Measurements from ENCODE around the gene OR7G1. TPM values are rescaled to one million over a fixed set of nuclear protein-coding genes. Genes with fewer than 3 reads are reported as not detected.

The OR7G1 gene
- total RNA-seq, 1 experiment from 2014 or later = not detected

DNA sequence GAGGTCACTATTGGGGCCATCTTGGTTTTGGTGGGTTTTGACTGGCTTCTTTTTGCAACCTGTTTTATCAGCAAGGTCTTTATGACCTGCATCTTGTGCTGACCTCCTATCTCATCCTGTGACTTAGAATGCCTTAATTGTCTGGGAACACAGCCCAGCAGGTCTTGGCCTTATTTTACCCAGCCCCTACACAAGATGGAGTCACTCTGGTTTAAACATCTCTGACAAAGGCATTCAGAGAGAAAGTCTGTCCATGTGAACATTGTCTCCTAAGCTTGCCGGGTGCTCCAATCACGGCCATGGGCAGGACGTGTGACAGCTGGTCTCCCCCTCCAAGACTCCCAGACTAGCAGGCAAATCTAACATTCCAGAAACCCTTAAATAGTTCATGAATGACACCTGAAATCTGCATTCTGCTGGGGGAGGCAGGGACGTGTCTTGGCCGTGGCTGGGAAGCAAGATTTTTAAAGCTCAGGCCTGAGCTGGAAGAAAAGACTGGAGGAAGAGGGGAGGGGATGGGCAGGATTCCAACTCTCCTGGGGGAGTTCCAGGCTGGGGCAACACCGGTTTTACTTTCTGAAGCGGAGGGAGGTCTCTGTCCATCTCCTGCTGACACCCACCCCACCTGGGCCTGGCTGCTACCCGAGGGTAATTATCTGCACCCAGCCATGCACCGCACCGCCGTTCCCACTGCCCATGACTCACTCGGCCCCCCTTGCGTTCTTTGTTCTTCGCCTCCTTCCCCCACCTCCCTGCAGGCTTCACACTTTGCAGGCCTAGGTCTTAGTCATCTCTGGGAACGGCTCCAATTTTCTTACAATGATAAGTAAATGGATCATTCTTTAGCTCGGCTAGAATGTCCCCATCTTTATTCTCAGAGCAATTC, 40.3 kb downstream of the OR7G1 start:
- no peaks in the 10 kb centered on the region for H3K27me3 Mint-ChIP-seq (ENCODE audit: low read depth)
- ATAC-seq = peak; percentile 58
- peak overlapping the region; percentile 90 for H3K27ac Mint-ChIP-seq
- no peaks in the 10 kb centered on the region for H3K9me3 Mint-ChIP-seq
- ChIA-PET POLR2A (no interaction called here), CTCF (no interaction called here)
- no peak overlapping the region for H3K4me3 Mint-ChIP-seq
- H3K4me1 Mint-ChIP-seq = peaks cover 31% of the 10 kb centered on the region
- peaks cover 2% of the 10 kb centered on the region; the same call in 1 of the 2 replicates for H3K36me3 Mint-ChIP-seq
- peak; percentile 31 for DNase-seq (ENCODE audit: low spot score)
- TF ChIP-seq ZNF423 (CRISPR knock-in tag; IDR thresholded peaks at IDR 0.05) (peak; percentile 59), ELF4 (CRISPR knock-in tag; IDR thresholded peaks at IDR 0.05; ENCODE audit: low read depth) (no peak), SP1 (CRISPR knock-in tag; conservative IDR thresholded peaks at IDR 0.05) (no peak), PRRX2 (CRISPR knock-in tag; IDR thresholded peaks at IDR 0.05) (no peak), FOXJ3 (CRISPR knock-in tag; IDR thresholded peaks at IDR 0.05; ENCODE audit: borderline replicate concordance) (no peak), RELA (CRISPR knock-in tag; IDR thresholded peaks at IDR 0.05; ENCODE audit: borderline replicate concordance) (no peak), ESRRA (CRISPR knock-in tag; IDR thresholded peaks at IDR 0.05; ENCODE audit: borderline replicate concordance) (no peak), JAZF1 (CRISPR knock-in tag; IDR thresholded peaks at IDR 0.05) (no peak), SMAD4 (CRISPR knock-in tag; IDR thresholded peaks at IDR 0.05) (no peak), ZNF138 (CRISPR knock-in tag; conservative IDR thresholded peaks at IDR 0.05) (no peak), NFE2L1 (CRISPR knock-in tag; IDR thresholded peaks at IDR 0.05) (no peak), ZNF121 (CRISPR knock-in tag; IDR thresholded peaks at IDR 0.05) (no peak), NR1H2 (CRISPR knock-in tag; IDR thresholded peaks at IDR 0.05) (no peak), OVOL2 (CRISPR knock-in tag; IDR thresholded peaks at IDR 0.05; ENCODE audit: borderline replicate concordance) (no peak)
- TF ChIP-seq, protein P1, sequence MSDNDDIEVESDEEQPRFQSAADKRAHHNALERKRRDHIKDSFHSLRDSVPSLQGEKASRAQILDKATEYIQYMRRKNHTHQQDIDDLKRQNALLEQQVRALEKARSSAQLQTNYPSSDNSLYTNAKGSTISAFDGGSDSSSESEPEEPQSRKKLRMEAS (CRISPR knock-in tag; IDR thresholded peaks at IDR 0.05) = 0 out of 2 replicates have a peak, but pooled peaks have one; percentile 31
- TF ChIP-seq, protein P2, sequence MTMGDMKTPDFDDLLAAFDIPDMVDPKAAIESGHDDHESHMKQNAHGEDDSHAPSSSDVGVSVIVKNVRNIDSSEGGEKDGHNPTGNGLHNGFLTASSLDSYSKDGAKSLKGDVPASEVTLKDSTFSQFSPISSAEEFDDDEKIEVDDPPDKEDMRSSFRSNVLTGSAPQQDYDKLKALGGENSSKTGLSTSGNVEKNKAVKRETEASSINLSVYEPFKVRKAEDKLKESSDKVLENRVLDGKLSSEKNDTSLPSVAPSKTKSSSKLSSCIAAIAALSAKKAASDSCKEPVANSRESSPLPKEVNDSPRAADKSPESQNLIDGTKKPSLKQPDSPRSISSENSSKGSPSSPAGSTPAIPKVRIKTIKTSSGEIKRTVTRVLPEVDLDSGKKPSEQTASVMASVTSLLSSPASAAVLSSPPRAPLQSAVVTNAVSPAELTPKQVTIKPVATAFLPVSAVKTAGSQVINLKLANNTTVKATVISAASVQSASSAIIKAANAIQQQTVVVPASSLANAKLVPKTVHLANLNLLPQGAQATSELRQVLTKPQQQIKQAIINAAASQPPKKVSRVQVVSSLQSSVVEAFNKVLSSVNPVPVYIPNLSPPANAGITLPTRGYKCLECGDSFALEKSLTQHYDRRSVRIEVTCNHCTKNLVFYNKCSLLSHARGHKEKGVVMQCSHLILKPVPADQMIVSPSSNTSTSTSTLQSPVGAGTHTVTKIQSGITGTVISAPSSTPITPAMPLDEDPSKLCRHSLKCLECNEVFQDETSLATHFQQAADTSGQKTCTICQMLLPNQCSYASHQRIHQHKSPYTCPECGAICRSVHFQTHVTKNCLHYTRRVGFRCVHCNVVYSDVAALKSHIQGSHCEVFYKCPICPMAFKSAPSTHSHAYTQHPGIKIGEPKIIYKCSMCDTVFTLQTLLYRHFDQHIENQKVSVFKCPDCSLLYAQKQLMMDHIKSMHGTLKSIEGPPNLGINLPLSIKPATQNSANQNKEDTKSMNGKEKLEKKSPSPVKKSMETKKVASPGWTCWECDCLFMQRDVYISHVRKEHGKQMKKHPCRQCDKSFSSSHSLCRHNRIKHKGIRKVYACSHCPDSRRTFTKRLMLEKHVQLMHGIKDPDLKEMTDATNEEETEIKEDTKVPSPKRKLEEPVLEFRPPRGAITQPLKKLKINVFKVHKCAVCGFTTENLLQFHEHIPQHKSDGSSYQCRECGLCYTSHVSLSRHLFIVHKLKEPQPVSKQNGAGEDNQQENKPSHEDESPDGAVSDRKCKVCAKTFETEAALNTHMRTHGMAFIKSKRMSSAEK (CRISPR knock-in tag; IDR thresholded peaks at IDR 0.05; ENCODE audit: borderline replicate concordance) = no peak
- TF ChIP-seq, protein P3, sequence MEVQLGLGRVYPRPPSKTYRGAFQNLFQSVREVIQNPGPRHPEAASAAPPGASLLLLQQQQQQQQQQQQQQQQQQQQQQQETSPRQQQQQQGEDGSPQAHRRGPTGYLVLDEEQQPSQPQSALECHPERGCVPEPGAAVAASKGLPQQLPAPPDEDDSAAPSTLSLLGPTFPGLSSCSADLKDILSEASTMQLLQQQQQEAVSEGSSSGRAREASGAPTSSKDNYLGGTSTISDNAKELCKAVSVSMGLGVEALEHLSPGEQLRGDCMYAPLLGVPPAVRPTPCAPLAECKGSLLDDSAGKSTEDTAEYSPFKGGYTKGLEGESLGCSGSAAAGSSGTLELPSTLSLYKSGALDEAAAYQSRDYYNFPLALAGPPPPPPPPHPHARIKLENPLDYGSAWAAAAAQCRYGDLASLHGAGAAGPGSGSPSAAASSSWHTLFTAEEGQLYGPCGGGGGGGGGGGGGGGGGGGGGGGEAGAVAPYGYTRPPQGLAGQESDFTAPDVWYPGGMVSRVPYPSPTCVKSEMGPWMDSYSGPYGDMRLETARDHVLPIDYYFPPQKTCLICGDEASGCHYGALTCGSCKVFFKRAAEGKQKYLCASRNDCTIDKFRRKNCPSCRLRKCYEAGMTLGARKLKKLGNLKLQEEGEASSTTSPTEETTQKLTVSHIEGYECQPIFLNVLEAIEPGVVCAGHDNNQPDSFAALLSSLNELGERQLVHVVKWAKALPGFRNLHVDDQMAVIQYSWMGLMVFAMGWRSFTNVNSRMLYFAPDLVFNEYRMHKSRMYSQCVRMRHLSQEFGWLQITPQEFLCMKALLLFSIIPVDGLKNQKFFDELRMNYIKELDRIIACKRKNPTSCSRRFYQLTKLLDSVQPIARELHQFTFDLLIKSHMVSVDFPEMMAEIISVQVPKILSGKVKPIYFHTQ (CRISPR knock-in tag; IDR thresholded peaks at IDR 0.05) = no peak
- TF ChIP-seq, protein P4, sequence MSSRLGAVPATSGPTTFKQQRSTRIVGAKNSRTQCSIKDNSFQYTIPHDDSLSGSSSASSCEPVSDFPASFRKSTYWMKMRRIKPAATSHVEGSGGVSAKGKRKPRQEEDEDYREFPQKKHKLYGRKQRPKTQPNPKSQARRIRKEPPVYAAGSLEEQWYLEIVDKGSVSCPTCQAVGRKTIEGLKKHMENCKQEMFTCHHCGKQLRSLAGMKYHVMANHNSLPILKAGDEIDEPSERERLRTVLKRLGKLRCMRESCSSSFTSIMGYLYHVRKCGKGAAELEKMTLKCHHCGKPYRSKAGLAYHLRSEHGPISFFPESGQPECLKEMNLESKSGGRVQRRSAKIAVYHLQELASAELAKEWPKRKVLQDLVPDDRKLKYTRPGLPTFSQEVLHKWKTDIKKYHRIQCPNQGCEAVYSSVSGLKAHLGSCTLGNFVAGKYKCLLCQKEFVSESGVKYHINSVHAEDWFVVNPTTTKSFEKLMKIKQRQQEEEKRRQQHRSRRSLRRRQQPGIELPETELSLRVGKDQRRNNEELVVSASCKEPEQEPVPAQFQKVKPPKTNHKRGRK (CRISPR knock-in tag; IDR thresholded peaks at IDR 0.05; ENCODE audit: borderline replicate concordance) = no peak
- TF ChIP-seq, protein P5, sequence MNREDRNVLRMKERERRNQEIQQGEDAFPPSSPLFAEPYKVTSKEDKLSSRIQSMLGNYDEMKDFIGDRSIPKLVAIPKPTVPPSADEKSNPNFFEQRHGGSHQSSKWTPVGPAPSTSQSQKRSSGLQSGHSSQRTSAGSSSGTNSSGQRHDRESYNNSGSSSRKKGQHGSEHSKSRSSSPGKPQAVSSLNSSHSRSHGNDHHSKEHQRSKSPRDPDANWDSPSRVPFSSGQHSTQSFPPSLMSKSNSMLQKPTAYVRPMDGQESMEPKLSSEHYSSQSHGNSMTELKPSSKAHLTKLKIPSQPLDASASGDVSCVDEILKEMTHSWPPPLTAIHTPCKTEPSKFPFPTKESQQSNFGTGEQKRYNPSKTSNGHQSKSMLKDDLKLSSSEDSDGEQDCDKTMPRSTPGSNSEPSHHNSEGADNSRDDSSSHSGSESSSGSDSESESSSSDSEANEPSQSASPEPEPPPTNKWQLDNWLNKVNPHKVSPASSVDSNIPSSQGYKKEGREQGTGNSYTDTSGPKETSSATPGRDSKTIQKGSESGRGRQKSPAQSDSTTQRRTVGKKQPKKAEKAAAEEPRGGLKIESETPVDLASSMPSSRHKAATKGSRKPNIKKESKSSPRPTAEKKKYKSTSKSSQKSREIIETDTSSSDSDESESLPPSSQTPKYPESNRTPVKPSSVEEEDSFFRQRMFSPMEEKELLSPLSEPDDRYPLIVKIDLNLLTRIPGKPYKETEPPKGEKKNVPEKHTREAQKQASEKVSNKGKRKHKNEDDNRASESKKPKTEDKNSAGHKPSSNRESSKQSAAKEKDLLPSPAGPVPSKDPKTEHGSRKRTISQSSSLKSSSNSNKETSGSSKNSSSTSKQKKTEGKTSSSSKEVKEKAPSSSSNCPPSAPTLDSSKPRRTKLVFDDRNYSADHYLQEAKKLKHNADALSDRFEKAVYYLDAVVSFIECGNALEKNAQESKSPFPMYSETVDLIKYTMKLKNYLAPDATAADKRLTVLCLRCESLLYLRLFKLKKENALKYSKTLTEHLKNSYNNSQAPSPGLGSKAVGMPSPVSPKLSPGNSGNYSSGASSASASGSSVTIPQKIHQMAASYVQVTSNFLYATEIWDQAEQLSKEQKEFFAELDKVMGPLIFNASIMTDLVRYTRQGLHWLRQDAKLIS (CRISPR knock-in tag; IDR thresholded peaks at IDR 0.05; ENCODE audit: borderline replicate concordance) = no peak
- TF ChIP-seq, protein P6, sequence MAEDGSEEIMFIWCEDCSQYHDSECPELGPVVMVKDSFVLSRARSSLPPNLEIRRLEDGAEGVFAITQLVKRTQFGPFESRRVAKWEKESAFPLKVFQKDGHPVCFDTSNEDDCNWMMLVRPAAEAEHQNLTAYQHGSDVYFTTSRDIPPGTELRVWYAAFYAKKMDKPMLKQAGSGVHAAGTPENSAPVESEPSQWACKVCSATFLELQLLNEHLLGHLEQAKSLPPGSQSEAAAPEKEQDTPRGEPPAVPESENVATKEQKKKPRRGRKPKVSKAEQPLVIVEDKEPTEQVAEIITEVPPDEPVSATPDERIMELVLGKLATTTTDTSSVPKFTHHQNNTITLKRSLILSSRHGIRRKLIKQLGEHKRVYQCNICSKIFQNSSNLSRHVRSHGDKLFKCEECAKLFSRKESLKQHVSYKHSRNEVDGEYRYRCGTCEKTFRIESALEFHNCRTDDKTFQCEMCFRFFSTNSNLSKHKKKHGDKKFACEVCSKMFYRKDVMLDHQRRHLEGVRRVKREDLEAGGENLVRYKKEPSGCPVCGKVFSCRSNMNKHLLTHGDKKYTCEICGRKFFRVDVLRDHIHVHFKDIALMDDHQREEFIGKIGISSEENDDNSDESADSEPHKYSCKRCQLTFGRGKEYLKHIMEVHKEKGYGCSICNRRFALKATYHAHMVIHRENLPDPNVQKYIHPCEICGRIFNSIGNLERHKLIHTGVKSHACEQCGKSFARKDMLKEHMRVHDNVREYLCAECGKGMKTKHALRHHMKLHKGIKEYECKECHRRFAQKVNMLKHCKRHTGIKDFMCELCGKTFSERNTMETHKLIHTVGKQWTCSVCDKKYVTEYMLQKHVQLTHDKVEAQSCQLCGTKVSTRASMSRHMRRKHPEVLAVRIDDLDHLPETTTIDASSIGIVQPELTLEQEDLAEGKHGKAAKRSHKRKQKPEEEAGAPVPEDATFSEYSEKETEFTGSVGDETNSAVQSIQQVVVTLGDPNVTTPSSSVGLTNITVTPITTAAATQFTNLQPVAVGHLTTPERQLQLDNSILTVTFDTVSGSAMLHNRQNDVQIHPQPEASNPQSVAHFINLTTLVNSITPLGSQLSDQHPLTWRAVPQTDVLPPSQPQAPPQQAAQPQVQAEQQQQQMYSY (CRISPR knock-in tag; IDR thresholded peaks at IDR 0.05) = peak; percentile 31; the same call in 1 of the 2 replicates
